Loucy (cell line): ENCODE results near the gene PAX5.

ENCODE experiments used
- H2AFZ ChIP-seq: fragments of 200-600 bp; sonication (generic); 2 replicates; pipeline ENCODE4 v1.6.0; 2016; ENCODE audit warnings: antibody characterized with exemption, mild to moderate bottlenecking, low read length, moderate library complexity
- H3F3A ChIP-seq: fragments of 200-600 bp; 2 replicates; pipeline ENCODE4 v1.6.0; 2016; ENCODE audit warnings: antibody characterized with exemption, low read depth, mild to moderate bottlenecking
- H3K27me3 ChIP-seq: fragments of 200-600 bp; sonication (generic); 2 replicates; pipeline ENCODE4 v1.6.1; 2014; ENCODE audit warnings: low read length, mild to moderate bottlenecking; ENCODE audit not compliant: insufficient read depth, poor library complexity, severe bottlenecking
- H3K36me3 ChIP-seq: fragments of 200-600 bp; sonication (generic); 2 replicates; pipeline ENCODE4 v1.6.1; 2016; ENCODE audit warnings: low read length; ENCODE audit not compliant: insufficient read depth
- H3K4me1 ChIP-seq: fragments of 200-600 bp; sonication (generic); 2 replicates; pipeline ENCODE4 v1.5.1; 2014; ENCODE audit warnings: low read length, mild to moderate bottlenecking; ENCODE audit not compliant: insufficient read depth, poor library complexity, severe bottlenecking
- H3K4me2 ChIP-seq: fragments of 200-600 bp; sonication (generic); 2 replicates; pipeline ENCODE4 v1.6.0; 2014; ENCODE audit warnings: antibody characterized with exemption, low read length, low read depth, mild to moderate bottlenecking; ENCODE audit not compliant: poor library complexity, severe bottlenecking
- H3K4me3 ChIP-seq: fragments of 200-600 bp; sonication (generic); 2 replicates; pipeline ENCODE4 v1.5.1; 2014; ENCODE audit warnings: low read length, mild to moderate bottlenecking, mixed read lengths; ENCODE audit not compliant: poor library complexity, severe bottlenecking
- H3K79me2 ChIP-seq: fragments of 200-600 bp; sonication (generic); 2 replicates; pipeline ENCODE4 v1.6.1; 2014; ENCODE audit warnings: low read length; ENCODE audit not compliant: insufficient read depth
- H3K9ac ChIP-seq: fragments of 200-600 bp; sonication (generic); 2 replicates; pipeline ENCODE4 v1.6.0; 2014; ENCODE audit warnings: mild to moderate bottlenecking, low read depth, low read length, moderate library complexity; ENCODE audit not compliant: poor library complexity, severe bottlenecking
- H3K9me2 ChIP-seq: fragments of 200-600 bp; sonication (generic); replicated peaks from 2 replicates; pipeline ENCODE4 v1.6.1; 2016; ENCODE audit warnings: low read depth, low read length, mixed read lengths
- H3K9me3 ChIP-seq: fragments of 200-600 bp; sonication (generic); 2 replicates; pipeline ENCODE4 v1.6.1; 2014; ENCODE audit warnings: mild to moderate bottlenecking, antibody characterized with exemption, low read length, low read depth; ENCODE audit not compliant: insufficient read depth
- H4K20me1 ChIP-seq: fragments of 200-600 bp; sonication (generic); 2 replicates; pipeline ENCODE4 v1.6.0; 2014; ENCODE audit warnings: antibody characterized with exemption, low read length, mild to moderate bottlenecking; ENCODE audit not compliant: insufficient read depth, poor library complexity, severe bottlenecking
- EZH2phosphoT487 ChIP-seq: fragments of 200-600 bp; IDR thresholded peaks from 2 replicates; pipeline ENCODE4 v1.6.1; 2018; ENCODE audit warnings: antibody characterized with exemption, mild to moderate bottlenecking, moderate library complexity, borderline replicate concordance
- TF ChIP-seq, protein P1 (sequence below): fragments of 200-600 bp; sonication (generic); conservative IDR thresholded peaks from 2 replicates; pipeline ENCODE4 v1.5.1; 2014; ENCODE audit warnings: mild to moderate bottlenecking, antibody characterized with exemption, low read length

PAX5 gene

GRCh38 chr9:37033141-37033540 lies 927 bp downstream of the PAX5 start:
- no peak overlapping the region for H3K4me3 ChIP-seq
- no peaks in the 10 kb centered on the region for H3K9me2 ChIP-seq
- H3K79me2 ChIP-seq, result no peaks in the 10 kb centered on the region
- H4K20me1 ChIP-seq, result no peaks in the 10 kb centered on the region
- no peak overlapping the region for H2AFZ ChIP-seq
- H3K9ac ChIP-seq, result no peak overlapping the region
- TF ChIP-seq, protein P1, sequence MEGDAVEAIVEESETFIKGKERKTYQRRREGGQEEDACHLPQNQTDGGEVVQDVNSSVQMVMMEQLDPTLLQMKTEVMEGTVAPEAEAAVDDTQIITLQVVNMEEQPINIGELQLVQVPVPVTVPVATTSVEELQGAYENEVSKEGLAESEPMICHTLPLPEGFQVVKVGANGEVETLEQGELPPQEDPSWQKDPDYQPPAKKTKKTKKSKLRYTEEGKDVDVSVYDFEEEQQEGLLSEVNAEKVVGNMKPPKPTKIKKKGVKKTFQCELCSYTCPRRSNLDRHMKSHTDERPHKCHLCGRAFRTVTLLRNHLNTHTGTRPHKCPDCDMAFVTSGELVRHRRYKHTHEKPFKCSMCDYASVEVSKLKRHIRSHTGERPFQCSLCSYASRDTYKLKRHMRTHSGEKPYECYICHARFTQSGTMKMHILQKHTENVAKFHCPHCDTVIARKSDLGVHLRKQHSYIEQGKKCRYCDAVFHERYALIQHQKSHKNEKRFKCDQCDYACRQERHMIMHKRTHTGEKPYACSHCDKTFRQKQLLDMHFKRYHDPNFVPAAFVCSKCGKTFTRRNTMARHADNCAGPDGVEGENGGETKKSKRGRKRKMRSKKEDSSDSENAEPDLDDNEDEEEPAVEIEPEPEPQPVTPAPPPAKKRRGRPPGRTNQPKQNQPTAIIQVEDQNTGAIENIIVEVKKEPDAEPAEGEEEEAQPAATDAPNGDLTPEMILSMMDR, result no peak
- no peak for TF ChIP-seq EZH2phosphoT487
- no peaks in the 10 kb centered on the region for H3K36me3 ChIP-seq
- peaks cover 14% of the 10 kb centered on the region for H3K4me1 ChIP-seq
- no peaks in the 10 kb centered on the region for H3F3A ChIP-seq
- H3K9me3 ChIP-seq, result no peaks in the 10 kb centered on the region
- no peaks in the 10 kb centered on the region for H3K27me3 ChIP-seq
- no peak overlapping the region for H3K4me2 ChIP-seq

DNA sequence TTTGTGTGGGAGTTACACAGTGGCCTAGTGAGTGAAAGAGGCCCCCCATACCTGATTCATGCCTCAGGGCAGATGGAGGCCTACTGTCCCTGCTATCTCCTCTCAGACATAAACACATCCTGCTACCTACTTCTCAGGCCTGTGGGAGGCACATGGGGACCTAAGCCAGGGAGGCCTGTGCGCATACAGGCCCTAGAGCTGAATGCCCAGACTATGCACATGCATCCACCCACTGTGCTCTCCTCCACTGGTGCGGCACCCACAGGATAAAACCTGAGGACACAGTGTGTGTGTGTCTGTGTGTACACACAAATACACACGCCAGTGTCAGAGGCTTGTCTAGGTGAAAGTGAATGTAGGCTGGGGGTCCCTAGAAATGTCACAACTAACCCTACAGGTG lies 1.4 kb downstream of the PAX5 start:
- no peak for TF ChIP-seq EZH2phosphoT487
- TF ChIP-seq, protein P1, result no peak; the same call in 1 of the 2 replicates
- peaks cover 14% of the 10 kb centered on the region for H3K4me1 ChIP-seq
- H3K4me2 ChIP-seq, result no peak overlapping the region
- H4K20me1 ChIP-seq, result no peaks in the 10 kb centered on the region
- H3K9ac ChIP-seq, result no peak overlapping the region
- no peaks in the 10 kb centered on the region for H3K79me2 ChIP-seq
- H3K27me3 ChIP-seq, result no peaks in the 10 kb centered on the region
- H3K4me3 ChIP-seq, result no peak overlapping the region
- no peaks in the 10 kb centered on the region for H3K9me2 ChIP-seq
- H2AFZ ChIP-seq, result no peak overlapping the region
- H3K9me3 ChIP-seq, result no peaks in the 10 kb centered on the region
- no peaks in the 10 kb centered on the region for H3K36me3 ChIP-seq
- H3F3A ChIP-seq, result no peaks in the 10 kb centered on the region

GRCh38 chr9:37031902-37032301 lies 2.2 kb downstream of the PAX5 start:
- Histone ChIP-seq H3K79me2 (no peaks in the 10 kb centered on the region), H3K9me3 (no peaks in the 10 kb centered on the region), H3K9ac (no peak overlapping the region), H3K27me3 (no peaks in the 10 kb centered on the region), H4K20me1 (no peaks in the 10 kb centered on the region), H3K36me3 (no peaks in the 10 kb centered on the region), H3K4me2 (no peak overlapping the region), H3K9me2 (no peaks in the 10 kb centered on the region), H3K4me1 (peaks cover 14% of the 10 kb centered on the region), H2AFZ (no peak overlapping the region), H3K4me3 (no peak overlapping the region), H3F3A (no peaks in the 10 kb centered on the region)
- TF ChIP-seq, protein P1, result no peak
- TF ChIP-seq EZH2phosphoT487, result no peak
